ENCODE results near the gene EVI5. TPM values are rescaled to one million over a fixed set of nuclear protein-coding genes. Genes with fewer than 3 reads are reported as not detected.
"Not testable (repeated sequence)": the region's sequence is repeated elsewhere in the genome, so short reads cannot be mapped to it uniquely, and the experiment has no call there.

The EVI5 gene
- total and polyA plus RNA-seq, 12 donors = 4.6 to 46.2 (median 24.6) TPM

GRCh38 chr1:92752719-92753118 lies 32.2 kb downstream of the EVI5 start:
- DNase-seq (no peak), ATAC-seq (no peak)
- Histone ChIP-seq H3K27ac (no peak overlapping the region), H3K9me3 (peaks cover 0 to 9% (median 0%) of the 10 kb centered on the region in 11 donors), H3K4me1 (peaks cover 4 to 37% (median 15%) of the 10 kb centered on the region in 9 donors), H3K36me3 (no peaks in the 10 kb centered on the region), H3K4me3 (no peak overlapping the region), H3K27me3 (no peaks in the 10 kb centered on the region)
- intact Hi-C loops (cut with DNase I) = loop anchor here in 2 of 10 donors (5.0 kb wide), 1 partner anchor 65 kb away; no protein-coding TSS in a partner anchor
- no peak for TF ChIP-seq CTCF (IDR thresholded peaks at IDR 0.05)
- WGBS, 2 donors = 60 to 65% methylated on average over 3 of the region's 3 CpGs

GRCh38 chr1:92749024-92749634 lies 35.8 kb downstream of the EVI5 start:
- no peak overlapping the region for H3K4me3 ChIP-seq
- no peak overlapping the region for H3K27ac ChIP-seq
- WGBS, 2 donors = 80% methylated on average over 1 of the region's 1 CpG; no CpG with 5 or more reads in 1 of the 2 donors
- peaks cover 0 to 3% (median 0%) of the 10 kb centered on the region in 11 donors for H3K9me3 ChIP-seq
- intact Hi-C loops (cut with DNase I) = loop anchor here in 6 of 10 donors (2.0 to 5.0 kb wide), 2 partner anchors 68 to 70 kb away; no protein-coding TSS in a partner anchor
- H3K36me3 ChIP-seq = no peaks in the 10 kb centered on the region
- DNase-seq (peak in 1 of 2 donors; percentile 29), ATAC-seq (peak in 6 of 8 donors; percentile 40 to 58 (median 54))
- H3K27me3 ChIP-seq = no peaks in the 10 kb centered on the region
- peaks cover 0 to 30% (median 11%) of the 10 kb centered on the region in 9 donors for H3K4me1 ChIP-seq
- TF ChIP-seq CTCF (IDR thresholded peaks at IDR 0.05) = peak; percentile 21 to 71 (median 53)

- WGBS, 2 donors = 88 to 94% methylated on average over 3 of the region's 3 CpGs
- Histone ChIP-seq H3K4me1 (peaks cover 0 to 31% (median 11%) of the 10 kb centered on the region in 9 donors), H3K4me3 (no peak overlapping the region), H3K27me3 (no peaks in the 10 kb centered on the region), H3K36me3 (no peaks in the 10 kb centered on the region), H3K27ac (peak overlapping the region in 4 of 10 donors; percentile 19 to 42 (median 29)), H3K9me3 (no peaks in the 10 kb centered on the region)
- TF ChIP-seq CTCF (IDR thresholded peaks at IDR 0.05) = no peak
- ATAC-seq (peak in 3 of 8 donors; percentile 16 to 19 (median 17)), DNase-seq (no peak)
- intact Hi-C loops (cut with DNase I) = loop anchor here in 6 of 10 donors (2.0 to 5.0 kb wide), 2 partner anchors 69 to 71 kb away; no protein-coding TSS in a partner anchor
Measured at GRCh38 chr1:92748138-92748537, 36.8 kb downstream of the EVI5 start.

GRCh38 chr1:92747735-92748134 lies 37.2 kb downstream of the EVI5 start:
- ATAC-seq (peak in 6 of 8 donors; percentile 32 to 67 (median 42)), DNase-seq (peak in 1 of 2 donors; percentile 12)
- no peak for TF ChIP-seq CTCF (IDR thresholded peaks at IDR 0.05)
- H3K9me3 ChIP-seq = no peaks in the 10 kb centered on the region
- H3K36me3 ChIP-seq = no peaks in the 10 kb centered on the region
- H3K4me3 ChIP-seq = no peak overlapping the region
- H3K4me1 ChIP-seq = peaks cover 0 to 30% (median 11%) of the 10 kb centered on the region in 9 donors
- H3K27ac ChIP-seq = peak overlapping the region in 4 of 10 donors; percentile 19 to 42 (median 29)
- intact Hi-C loops (cut with DNase I) = loop anchor here in 6 of 10 donors (2.0 to 5.0 kb wide), 2 partner anchors 70 to 71 kb away; no protein-coding TSS in a partner anchor
- H3K27me3 ChIP-seq = no peaks in the 10 kb centered on the region
- WGBS, 2 donors = 26 to 28% methylated on average over 1 of the region's 1 CpG

GRCh38 chr1:92746255-92746654 lies 38.7 kb downstream of the EVI5 start:
- H3K36me3 ChIP-seq, DNase-seq, H3K4me3 ChIP-seq, H3K9me3 ChIP-seq, H3K27me3 ChIP-seq: not testable (repeated sequence)
- 61 to 70% methylated on average over 4 of the region's 4 CpGs for WGBS, 2 donors
- intact Hi-C loops (cut with DNase I) = loop anchor here in 2 of 10 donors (5.0 kb wide), 1 partner anchor 71 kb away; no protein-coding TSS in a partner anchor
- H3K27ac ChIP-seq = peak overlapping the region in 2 of 10 donors; percentile 1 to 17
- peak in 4 of 8 donors; percentile 34 to 58 (median 40) for ATAC-seq
- peaks cover 0 to 30% (median 11%) of the 10 kb centered on the region in 9 donors for H3K4me1 ChIP-seq
